ENCODE measurements around the gene UGDH. TPM values are rescaled to one million over a fixed set of nuclear protein-coding genes. Genes with fewer than 3 reads are reported as not detected.

Gene UGDH
- total RNA-seq, 1 donor from 2014 or later, result 128 TPM

- peaks cover 61% of the 10 kb centered on the region for H3K36me3 Mint-ChIP-seq
- no peak for DNase-seq (ENCODE audit: extremely low spot score, unreplicated experiment)
- no peak for TF ChIP-seq CTCF (conservative IDR thresholded peaks at IDR 0.05)
- H3K4me1 Mint-ChIP-seq (ENCODE audit: unreplicated experiment), result peaks cover 10% of the 10 kb centered on the region
- peak overlapping the region; percentile 37 for H3K4me3 Mint-ChIP-seq
- no peaks in the 10 kb centered on the region for H3K9me3 Mint-ChIP-seq
- no peak overlapping the region for H3K27ac Mint-ChIP-seq
- H3K27me3 Mint-ChIP-seq, result no peaks in the 10 kb centered on the region
Measured at GRCh38 chr4:39452860-39453587, 74.2 kb downstream of the UGDH start.

- no peak for DNase-seq (ENCODE audit: extremely low spot score, unreplicated experiment)
- H3K36me3 Mint-ChIP-seq, result peaks cover 54% of the 10 kb centered on the region
- no peak overlapping the region for H3K4me3 Mint-ChIP-seq
- no peaks in the 10 kb centered on the region for H3K9me3 Mint-ChIP-seq
- no peak for TF ChIP-seq CTCF (conservative IDR thresholded peaks at IDR 0.05)
- peak overlapping the region; percentile 15 for H3K27ac Mint-ChIP-seq
- peaks cover 10% of the 10 kb centered on the region for H3K4me1 Mint-ChIP-seq (ENCODE audit: unreplicated experiment)
- no peaks in the 10 kb centered on the region for H3K27me3 Mint-ChIP-seq
Measured at GRCh38 chr4:39452153-39452859, 74.9 kb downstream of the UGDH start.

GRCh38 chr4:39451423-39452023, 75.7 kb downstream of the UGDH start:
- Mint-ChIP-seq H3K4me1 (ENCODE audit: unreplicated experiment) (peaks cover 7% of the 10 kb centered on the region), H3K9me3 (no peaks in the 10 kb centered on the region), H3K4me3 (no peak overlapping the region), H3K27ac (peak overlapping the region; percentile 15), H3K27me3 (no peaks in the 10 kb centered on the region), H3K36me3 (peaks cover 46% of the 10 kb centered on the region)
- DNase-seq (ENCODE audit: extremely low spot score, unreplicated experiment), result no peak
- TF ChIP-seq CTCF (conservative IDR thresholded peaks at IDR 0.05), result no peak

GRCh38 chr4:39450618-39451017, 76.6 kb downstream of the UGDH start:
- peaks cover 39% of the 10 kb centered on the region for H3K36me3 Mint-ChIP-seq
- H3K27ac Mint-ChIP-seq, result peak overlapping the region; percentile 49
- no peak for DNase-seq (ENCODE audit: extremely low spot score, unreplicated experiment)

More at GRCh38 chr4:39450618-39451017, 76.6 kb downstream of the UGDH start:
- Mint-ChIP-seq H3K4me3 (no peak overlapping the region), H3K9me3 (no peaks in the 10 kb centered on the region), H3K4me1 (ENCODE audit: unreplicated experiment) (peaks cover 5% of the 10 kb centered on the region), H3K27me3 (no peaks in the 10 kb centered on the region)
- TF ChIP-seq CTCF (conservative IDR thresholded peaks at IDR 0.05), result no peak

Other genes starting within 250 kb of the UGDH start
- gene RFC1, start 161.1 kb downstream of the UGDH start, total RNA-seq (ENCODE audit: low replicate concordance), result 42.8 and 53.0 TPM in 2 replicates
- gene KLB, start 120.5 kb downstream of the UGDH start, total RNA-seq (ENCODE audit: low replicate concordance), result 0.43 and 0.62 TPM in 2 replicates
- 1,623 and 1,887 TPM in 2 replicates for gene RPL9, start 68.5 kb downstream of the UGDH start, total RNA-seq (ENCODE audit: low replicate concordance)
- gene LIAS, start 68.4 kb downstream of the UGDH start, total RNA-seq (ENCODE audit: low replicate concordance), result 21.0 and 22.0 TPM in 2 replicates
- gene SMIM14, start 111.4 kb upstream of the UGDH start, total RNA-seq (ENCODE audit: low replicate concordance), result 32.0 and 32.1 TPM in 2 replicates
- gene UBE2K, start 170.7 kb upstream of the UGDH start, total RNA-seq (ENCODE audit: low replicate concordance), result 87.7 and 88.6 TPM in 2 replicates

Measured in type B pancreatic cell (in vitro differentiated cells).